Skeletal muscle tissue (tissue), 4 donors: Measurements from ENCODE around the gene AMMECR1. TPM values are rescaled to one million over a fixed set of nuclear protein-coding genes. Genes with fewer than 3 reads are reported as not detected.

Experiments used
- H3K27ac ChIP-seq: one replicate; pipeline ENCODE4 v1.7.0; 2013; ENCODE audit warnings: mild to moderate bottlenecking, low read depth, low read length, inconsistent platforms
- H3K27me3 ChIP-seq, 3 donors: one replicate each; pipeline ENCODE4 v1.7.0; 2013; ENCODE audit warnings: low read length in 3 of 3; ENCODE audit not compliant: control insufficient read depth in 3 of 3, insufficient read depth in 3 of 3
- H3K36me3 ChIP-seq, 3 donors: one replicate each; pipeline ENCODE4 v1.7.0; 2013; ENCODE audit warnings: low read length in 3 of 3; ENCODE audit not compliant: control insufficient read depth in 3 of 3, insufficient read depth in 3 of 3
- H3K4me1 ChIP-seq, 3 donors: one replicate each; pipeline ENCODE4 v1.7.0; 2013; ENCODE audit warnings: low read length in 3 of 3, mild to moderate bottlenecking in 3 of 3; ENCODE audit not compliant: control insufficient read depth in 3 of 3, insufficient read depth in 3 of 3
- H3K4me3 ChIP-seq, 3 donors: one replicate each; pipeline ENCODE4 v1.7.0; 2013; ENCODE audit warnings: low read length in 3 of 3
- H3K9ac ChIP-seq, 3 donors: one replicate each; pipeline ENCODE4 v1.7.0; 2013; ENCODE audit warnings: low read length in 3 of 3, mild to moderate bottlenecking in 3 of 3, moderate library complexity in 2 of 3, low read depth in 1 of 3
- H3K9me3 ChIP-seq, 3 donors: one replicate each; pipeline ENCODE4 v1.7.0; 2013; ENCODE audit warnings: low read length in 3 of 3; ENCODE audit not compliant: control insufficient read depth in 3 of 3
- total RNA-seq: library from RNA; depleted of rRNA; stranded (reverse); fragments of >200 nt; gene quantifications from one replicate; pipeline ENCODE4 v1.2.3, GENCODE V29; 2014
- donor health status: Osteomylitis.

The AMMECR1 gene
- total RNA-seq, 1 donor from 2014 or later: 4.7 TPM

DNA sequence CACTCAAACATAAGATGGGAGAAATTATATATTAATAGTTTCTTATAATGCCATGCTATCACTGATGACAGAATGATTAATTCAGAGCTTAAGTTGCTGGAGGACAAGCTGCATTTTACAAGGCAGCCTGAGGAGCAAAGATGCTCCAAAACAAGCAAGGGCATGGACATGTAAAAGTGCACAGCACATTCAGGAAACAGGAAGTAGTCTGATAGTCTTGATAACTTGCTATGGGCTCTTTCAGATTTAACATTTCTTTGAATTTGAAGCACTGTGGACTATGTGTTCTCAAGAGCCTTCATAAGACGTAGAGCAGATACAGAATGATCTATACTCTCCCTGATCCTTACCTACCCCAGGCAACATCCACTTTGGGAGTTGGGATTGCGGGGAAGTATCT lies 50.0 kb downstream of the AMMECR1 start:
- no peak overlapping the region for H3K27ac ChIP-seq
- no peak overlapping the region for H3K4me3 ChIP-seq
- no peak overlapping the region for H3K9ac ChIP-seq
- H3K27me3 ChIP-seq: no peaks in the 10 kb centered on the region
- H3K9me3 ChIP-seq: no peaks in the 10 kb centered on the region
- no peaks in the 10 kb centered on the region for H3K4me1 ChIP-seq
- no peaks in the 10 kb centered on the region for H3K36me3 ChIP-seq

DNA sequence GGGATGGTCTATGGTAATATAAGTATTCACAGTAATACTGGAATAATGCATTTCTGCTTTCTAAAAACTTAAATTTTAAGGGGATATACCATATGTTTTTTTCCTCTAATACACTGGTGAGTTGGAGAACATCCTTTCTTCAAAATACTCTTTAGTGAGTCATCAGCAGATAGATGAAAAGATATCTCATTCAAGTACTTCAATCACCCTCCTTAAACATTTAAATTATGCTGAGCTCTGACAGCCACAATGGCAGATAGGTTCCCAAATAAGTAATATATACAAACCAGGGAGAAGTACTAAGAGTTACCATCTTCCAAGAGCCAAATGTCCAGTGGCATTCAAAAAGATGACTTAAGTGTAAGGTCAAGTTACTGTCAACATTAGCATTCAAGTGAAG lies 52.2 kb downstream of the AMMECR1 start:
- Histone ChIP-seq H3K36me3 (no peaks in the 10 kb centered on the region), H3K27me3 (peaks cover 0 to 3% (median 0%) of the 10 kb centered on the region in 3 donors), H3K9ac (no peak overlapping the region), H3K27ac (no peak overlapping the region), H3K4me3 (no peak overlapping the region), H3K4me1 (no peaks in the 10 kb centered on the region), H3K9me3 (no peaks in the 10 kb centered on the region)

DNA sequence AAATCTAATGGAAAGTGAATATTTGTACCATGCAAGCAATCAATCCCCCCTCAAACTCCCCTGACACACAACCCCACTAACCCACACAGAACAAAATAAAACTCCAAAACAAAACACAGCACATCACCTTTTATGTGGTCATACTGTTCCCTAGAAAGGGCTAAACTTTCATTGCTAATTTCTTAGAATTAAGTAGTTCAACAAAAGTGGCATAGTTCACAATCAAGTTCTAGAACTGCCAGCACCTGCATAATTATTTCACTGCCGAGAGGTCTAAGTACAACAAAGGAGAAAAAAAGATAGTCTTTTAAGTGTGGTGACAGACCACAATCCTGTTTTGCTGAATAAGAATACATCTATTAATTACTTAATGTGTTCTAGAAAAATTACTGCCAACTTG lies 58.8 kb downstream of the AMMECR1 start:
- H3K9me3 ChIP-seq: no peaks in the 10 kb centered on the region
- no peak overlapping the region for H3K9ac ChIP-seq
- H3K4me1 ChIP-seq: no peaks in the 10 kb centered on the region
- H3K27ac ChIP-seq: no peak overlapping the region
- H3K4me3 ChIP-seq: no peak overlapping the region
- no peaks in the 10 kb centered on the region for H3K36me3 ChIP-seq
- H3K27me3 ChIP-seq: peaks cover 0 to 3% (median 0%) of the 10 kb centered on the region in 3 donors

DNA sequence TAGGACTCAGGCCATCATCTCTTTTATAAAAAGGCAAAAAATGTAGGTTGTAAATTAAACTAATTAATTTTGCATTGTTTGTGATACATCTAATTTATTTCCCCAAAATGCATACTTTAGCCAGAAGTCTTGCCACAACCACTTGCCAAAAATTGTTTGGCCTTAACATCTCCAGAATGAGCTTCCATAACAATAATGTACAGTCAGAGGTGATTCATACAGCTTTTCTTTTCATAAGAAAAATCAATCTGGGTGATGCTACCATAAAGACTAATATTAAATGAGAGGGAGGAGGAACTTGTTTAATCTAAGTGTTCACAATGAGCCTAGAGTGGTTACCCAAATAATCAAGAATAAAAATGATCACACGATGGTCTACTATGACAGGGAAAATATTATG lies 59.3 kb downstream of the AMMECR1 start:
- Histone ChIP-seq H3K9ac (no peak overlapping the region), H3K9me3 (no peaks in the 10 kb centered on the region), H3K36me3 (no peaks in the 10 kb centered on the region), H3K4me1 (no peaks in the 10 kb centered on the region), H3K27ac (no peak overlapping the region), H3K4me3 (no peak overlapping the region), H3K27me3 (peaks cover 0 to 3% (median 0%) of the 10 kb centered on the region in 3 donors)

DNA sequence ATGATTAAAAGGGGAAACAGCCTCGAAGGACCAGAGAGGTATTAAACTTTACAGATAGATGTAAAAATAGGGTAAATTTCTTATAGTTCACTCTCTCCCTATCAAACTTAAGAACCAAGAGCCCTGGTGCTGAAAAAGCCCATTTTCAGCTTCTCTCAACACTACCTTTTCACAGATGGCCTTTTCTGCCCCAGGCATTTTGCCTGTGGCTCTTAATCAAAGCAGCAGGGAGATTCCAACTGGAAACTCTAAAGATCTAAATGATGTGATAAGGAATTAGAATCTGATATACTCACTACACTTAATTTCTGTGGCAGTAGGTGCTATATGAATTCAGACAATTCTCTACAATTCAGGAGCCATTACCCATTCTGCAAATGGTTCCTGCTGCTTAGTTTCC lies 60.0 kb downstream of the AMMECR1 start:
- H3K27me3 ChIP-seq: peaks cover 0 to 3% (median 0%) of the 10 kb centered on the region in 3 donors
- no peaks in the 10 kb centered on the region for H3K36me3 ChIP-seq
- H3K4me1 ChIP-seq: no peaks in the 10 kb centered on the region
- H3K27ac ChIP-seq: no peak overlapping the region
- H3K4me3 ChIP-seq: no peak overlapping the region
- H3K9me3 ChIP-seq: no peaks in the 10 kb centered on the region
- H3K9ac ChIP-seq: no peak overlapping the region

DNA sequence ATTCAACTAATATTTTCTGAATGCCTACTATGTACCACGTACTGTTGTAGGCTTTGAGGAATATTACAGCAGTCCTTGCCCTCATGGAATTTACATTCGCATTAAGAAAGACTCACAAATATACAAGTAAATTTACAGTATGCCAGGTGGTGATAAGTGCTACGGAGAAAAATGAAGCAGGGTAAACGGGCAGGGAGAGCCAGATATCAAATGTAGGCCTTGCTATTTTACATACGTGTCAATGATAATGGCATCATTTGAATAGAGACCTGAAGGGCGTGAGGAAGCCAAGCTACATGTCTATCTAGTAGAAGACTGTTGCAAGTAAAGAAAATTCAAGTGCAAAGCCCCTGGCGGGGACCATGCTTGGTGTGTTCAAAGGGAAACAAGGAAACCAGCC lies 65.2 kb downstream of the AMMECR1 start:
- Histone ChIP-seq H3K4me3 (no peak overlapping the region), H3K36me3 (no peaks in the 10 kb centered on the region), H3K27ac (no peak overlapping the region)

DNA sequence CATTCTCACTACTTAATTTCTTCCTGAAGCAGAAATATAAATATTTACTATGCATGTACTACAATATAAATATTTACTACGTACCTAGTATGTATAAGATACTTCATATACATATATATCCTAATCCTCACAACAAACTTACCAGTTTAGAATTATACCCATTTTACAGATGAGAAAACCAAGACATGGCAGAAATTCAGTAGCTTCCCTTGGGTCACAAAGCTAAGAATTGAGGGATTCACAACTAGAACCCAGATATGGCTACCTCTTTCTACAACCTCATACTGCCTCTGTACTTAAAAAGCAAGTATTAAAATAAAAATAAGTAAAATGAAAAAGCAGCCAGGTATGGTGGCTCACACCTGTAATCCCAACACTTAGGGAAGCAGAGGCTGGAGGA lies 65.9 kb downstream of the AMMECR1 start:
- H3K36me3 ChIP-seq: no peaks in the 10 kb centered on the region
- no peak overlapping the region for H3K4me3 ChIP-seq
- no peak overlapping the region for H3K27ac ChIP-seq
- no peaks in the 10 kb centered on the region for H3K27me3 ChIP-seq
- H3K4me1 ChIP-seq: no peaks in the 10 kb centered on the region
- no peaks in the 10 kb centered on the region for H3K9me3 ChIP-seq
- no peak overlapping the region for H3K9ac ChIP-seq

More for the DNA sequence above, 65.2 kb downstream of the AMMECR1 start:
- Histone ChIP-seq H3K9me3 (no peaks in the 10 kb centered on the region), H3K27me3 (no peaks in the 10 kb centered on the region), H3K9ac (no peak overlapping the region), H3K4me1 (no peaks in the 10 kb centered on the region)

DNA sequence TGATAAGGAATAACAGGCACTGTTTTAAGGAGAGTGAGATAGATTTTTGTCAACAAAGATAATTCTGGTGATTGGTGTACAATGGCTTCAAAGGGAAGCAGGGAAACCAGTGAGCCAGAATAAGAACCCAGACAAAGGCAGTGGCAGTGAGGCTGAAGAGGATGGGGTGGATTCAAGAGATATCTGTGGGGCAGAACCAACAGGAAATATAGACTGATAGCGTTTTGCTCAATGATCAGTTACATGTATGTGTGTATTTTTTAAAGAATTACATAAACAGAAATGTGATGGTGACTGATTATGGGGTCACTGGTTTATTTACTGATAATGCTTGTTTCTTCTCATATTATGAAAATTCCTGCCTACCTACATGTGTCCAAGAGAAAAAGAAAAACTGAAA lies 66.4 kb downstream of the AMMECR1 start:
- H3K4me1 ChIP-seq: no peaks in the 10 kb centered on the region
- no peak overlapping the region for H3K27ac ChIP-seq
- H3K27me3 ChIP-seq: no peaks in the 10 kb centered on the region
- H3K9me3 ChIP-seq: no peaks in the 10 kb centered on the region
- no peak overlapping the region for H3K4me3 ChIP-seq
- H3K36me3 ChIP-seq: no peaks in the 10 kb centered on the region
- H3K9ac ChIP-seq: no peak overlapping the region

DNA sequence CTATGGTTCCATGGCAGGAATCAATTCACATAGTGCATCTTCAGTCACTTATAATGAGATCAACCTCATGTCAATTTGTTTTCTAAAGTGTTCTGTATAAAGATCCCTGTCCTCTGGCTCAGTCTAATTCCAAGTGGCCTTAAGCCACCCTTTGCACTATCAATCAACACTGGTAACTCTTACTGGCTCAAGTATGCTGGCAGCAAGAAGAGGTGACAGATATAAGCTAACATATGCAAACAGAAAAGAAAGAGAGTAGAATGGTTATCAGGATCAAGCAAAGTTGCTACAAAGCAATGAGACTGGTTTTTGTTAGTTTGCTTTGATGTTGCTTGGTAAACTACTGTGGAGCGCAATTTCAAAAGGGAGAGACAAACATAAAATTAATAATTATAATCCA lies 67.0 kb downstream of the AMMECR1 start:
- Histone ChIP-seq H3K27me3 (no peaks in the 10 kb centered on the region), H3K27ac (no peak overlapping the region), H3K36me3 (no peaks in the 10 kb centered on the region), H3K4me3 (no peak overlapping the region), H3K9me3 (no peaks in the 10 kb centered on the region), H3K9ac (no peak overlapping the region), H3K4me1 (no peaks in the 10 kb centered on the region)

DNA sequence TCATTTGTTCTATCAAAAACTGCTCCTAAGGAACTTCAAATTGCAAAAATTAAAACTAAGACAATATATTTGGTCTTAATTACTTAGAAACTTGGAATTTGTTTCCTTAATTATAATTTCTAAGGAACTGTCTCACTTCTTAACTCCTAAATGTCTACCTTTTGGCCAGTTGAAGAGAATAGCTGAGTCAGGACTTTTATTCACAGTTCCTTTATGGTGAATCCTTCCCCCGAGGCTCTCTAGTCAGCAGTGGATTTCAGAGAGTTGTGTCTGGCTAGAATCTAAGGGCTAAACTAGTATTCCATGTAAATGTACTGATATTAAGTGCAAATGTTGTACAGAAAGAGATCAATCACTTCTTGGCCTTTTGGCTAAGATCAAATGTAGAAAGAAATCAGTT lies 69.3 kb downstream of the AMMECR1 start:
- Histone ChIP-seq H3K27ac (no peak overlapping the region), H3K9me3 (no peaks in the 10 kb centered on the region), H3K27me3 (no peaks in the 10 kb centered on the region), H3K4me1 (no peaks in the 10 kb centered on the region), H3K36me3 (no peaks in the 10 kb centered on the region), H3K9ac (no peak overlapping the region), H3K4me3 (no peak overlapping the region)

DNA sequence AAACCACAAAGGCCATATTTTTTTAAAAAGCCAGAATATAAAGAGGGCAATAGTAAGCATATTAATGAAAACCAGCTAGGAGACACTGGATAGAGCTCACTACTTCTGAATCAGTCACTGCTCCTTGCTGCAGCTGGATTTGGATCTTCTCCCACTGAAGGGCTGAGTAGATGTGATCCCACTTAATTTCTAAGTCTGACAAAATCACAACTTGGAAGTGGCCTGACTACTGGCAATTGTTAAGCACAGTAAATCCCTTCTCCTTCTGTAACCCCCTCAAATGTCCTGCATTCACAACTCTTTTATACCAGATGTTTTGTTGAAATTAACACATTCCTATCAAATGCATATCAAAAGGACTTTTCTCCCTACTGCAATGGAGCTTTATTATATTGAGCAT lies 72.9 kb downstream of the AMMECR1 start:
- no peak overlapping the region for H3K4me3 ChIP-seq
- H3K27ac ChIP-seq: no peak overlapping the region
- no peaks in the 10 kb centered on the region for H3K27me3 ChIP-seq
- H3K4me1 ChIP-seq: no peaks in the 10 kb centered on the region
- no peaks in the 10 kb centered on the region for H3K9me3 ChIP-seq
- no peaks in the 10 kb centered on the region for H3K36me3 ChIP-seq
- H3K9ac ChIP-seq: no peak overlapping the region
